Measurements from ENCODE around the gene RHOB.
A peak's percentile ranks its signal among the peaks of the same experiment; 100 is the strongest.
"Not testable (repeated sequence)": the region's sequence is repeated elsewhere in the genome, so short reads cannot be mapped to it uniquely, and the experiment has no call there.

Gene RHOB

DNA sequence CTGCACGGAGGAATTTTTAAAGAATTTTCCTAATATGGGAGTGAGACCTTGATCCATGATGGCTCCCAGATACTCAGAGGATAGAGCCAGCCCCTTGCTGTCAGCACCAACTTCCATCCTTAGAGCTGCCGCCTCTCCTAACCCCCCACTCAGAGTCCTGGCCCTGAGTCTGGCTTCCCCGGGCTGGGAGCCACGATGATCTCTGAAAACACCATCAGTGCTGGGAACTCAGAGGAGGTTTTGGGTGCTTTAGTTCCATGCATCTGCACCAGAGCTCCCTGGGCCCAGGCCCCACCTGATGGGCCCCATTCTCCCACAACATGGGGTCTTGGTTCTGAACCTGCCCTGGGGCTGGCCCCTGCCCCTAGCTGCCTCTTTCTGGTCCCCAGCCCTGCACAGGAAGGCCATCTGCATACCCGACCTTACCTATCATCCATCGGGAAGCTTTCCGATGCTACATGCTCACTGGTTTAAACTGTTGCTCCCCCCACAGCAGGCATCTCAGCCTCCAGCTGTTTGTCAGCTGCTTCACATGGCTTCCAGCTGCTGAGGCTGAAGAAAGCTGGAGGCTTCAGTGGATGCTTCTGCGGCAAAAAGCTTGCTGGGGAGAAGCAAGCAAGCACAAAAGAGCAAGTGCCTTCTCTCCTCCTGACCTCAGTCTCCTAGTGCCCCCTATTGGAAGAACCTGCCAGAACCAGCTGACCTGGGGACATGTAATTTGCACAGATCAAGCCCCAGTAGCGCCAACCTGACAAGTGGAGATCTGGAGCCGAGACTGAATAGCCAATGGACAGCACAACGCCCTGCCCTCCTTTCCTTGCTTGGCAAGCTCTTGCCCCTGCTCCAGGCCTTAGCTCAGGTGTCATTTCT is 24.2 kb upstream of the RHOB start:
- DNase-seq, result peak; percentile 48

DNA sequence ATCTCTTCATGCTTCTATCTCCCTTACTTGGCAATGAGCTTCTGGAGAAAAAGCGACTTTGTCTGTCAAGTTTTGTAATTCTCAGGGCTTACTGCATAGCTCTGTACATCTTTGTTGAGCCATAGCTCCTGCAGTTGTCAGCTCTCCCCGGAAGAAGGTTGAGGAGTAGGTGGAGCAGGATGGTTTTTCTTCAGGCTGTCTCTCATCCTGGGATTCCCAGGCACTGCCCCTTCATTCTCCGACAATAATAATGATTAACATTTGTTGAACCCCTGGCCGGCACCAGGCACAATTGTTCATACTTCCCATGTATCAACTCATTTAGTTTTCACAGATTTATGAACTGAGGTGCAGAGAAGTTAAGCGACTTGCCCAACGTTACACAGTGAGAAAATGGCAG is 23.5 kb upstream of the RHOB start:
- DNase-seq, result no peak

DNA sequence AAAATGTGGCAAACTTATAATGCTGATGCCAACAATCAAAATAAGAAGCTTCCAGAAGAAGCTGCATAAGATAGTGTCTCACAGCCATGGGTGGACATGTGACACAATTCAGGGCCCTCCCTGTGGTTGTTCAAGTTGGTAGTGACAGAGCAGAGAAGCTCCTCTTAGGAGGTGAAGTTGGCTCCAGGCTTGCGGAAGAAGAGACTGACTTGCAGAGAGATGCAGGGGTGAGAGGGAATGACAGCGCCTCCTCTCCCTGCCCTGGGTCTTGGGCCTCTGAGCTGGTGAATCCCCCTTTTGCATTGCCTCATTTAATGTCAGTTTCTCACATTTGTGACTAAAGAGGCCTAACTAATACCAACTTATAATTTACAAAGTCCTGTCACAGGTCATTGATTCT is 23.0 kb upstream of the RHOB start:
- DNase-seq, result no peak

DNA sequence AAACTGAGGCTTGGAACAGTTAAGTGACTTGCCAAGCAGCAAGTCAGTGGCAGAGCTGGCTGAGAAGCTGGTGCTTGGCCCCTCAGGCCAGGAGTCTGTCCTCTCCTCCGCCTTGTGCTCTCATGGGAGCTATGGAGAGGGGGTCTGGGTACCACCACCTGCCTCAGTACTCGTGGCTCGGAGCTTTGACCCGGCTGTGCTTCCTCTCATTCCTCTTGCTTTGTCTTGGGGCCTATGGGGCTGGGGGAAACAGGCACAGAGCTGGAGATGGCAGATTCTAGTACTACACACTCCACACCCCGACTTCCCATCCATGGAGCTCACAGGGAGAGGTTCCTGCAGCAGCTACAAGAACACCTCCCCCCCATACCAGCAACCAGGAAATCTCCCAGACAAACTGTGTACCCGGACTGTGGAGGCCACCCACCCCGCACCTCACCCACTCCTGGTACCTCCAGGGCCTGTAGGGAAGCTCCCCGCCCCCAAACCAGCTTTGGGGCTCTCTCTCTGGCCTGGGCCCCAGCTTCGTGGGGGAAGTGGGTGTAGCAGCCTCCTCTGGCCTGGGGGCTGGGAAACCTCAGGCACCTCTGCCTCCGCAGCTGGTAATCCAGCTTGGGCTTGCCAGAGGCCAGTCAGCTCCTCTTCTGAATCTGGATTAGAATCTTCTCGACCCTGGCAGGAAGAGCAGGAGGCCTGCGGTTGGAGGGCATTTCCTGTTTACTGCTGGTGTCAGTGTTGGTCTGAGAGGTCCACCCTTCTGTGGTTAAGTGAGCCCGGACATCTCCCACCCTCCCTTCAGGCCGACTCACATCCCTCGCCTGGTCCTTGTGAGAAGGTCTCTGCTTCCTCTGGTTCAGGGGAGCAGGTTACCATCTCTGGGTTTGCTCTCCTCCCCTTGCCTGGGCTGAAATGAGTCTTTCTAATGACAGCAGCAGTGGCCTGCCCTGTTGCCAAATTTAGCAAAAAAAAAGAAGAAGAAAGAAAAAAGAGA is 22.3 kb upstream of the RHOB start:
- DNase-seq, result peak; percentile 60

DNA sequence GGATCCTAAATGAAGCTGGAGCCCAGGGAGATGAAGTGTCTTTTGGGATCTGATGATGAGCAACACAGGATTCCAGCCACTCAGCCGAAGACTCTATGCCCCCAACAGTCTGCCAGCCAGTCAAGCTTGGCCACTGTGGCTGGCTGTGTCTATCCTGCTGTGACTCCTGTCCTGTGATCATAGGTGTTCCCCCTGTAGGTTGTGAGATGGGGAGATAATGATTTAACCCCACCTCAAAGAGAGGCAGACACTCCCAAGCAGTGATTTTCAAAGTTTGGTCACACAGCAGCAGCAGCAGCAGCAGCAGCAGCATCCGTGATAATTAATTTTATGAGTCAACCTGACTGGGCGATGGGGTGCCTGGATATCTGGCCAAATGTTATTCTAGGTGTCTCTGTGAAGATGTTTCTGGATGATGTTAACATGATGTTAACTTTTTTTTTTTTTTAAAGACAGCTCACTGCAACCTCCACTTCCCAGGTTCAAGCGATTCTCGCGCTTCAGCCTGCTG is 21.4 kb upstream of the RHOB start:
- DNase-seq, result no peak

DNA sequence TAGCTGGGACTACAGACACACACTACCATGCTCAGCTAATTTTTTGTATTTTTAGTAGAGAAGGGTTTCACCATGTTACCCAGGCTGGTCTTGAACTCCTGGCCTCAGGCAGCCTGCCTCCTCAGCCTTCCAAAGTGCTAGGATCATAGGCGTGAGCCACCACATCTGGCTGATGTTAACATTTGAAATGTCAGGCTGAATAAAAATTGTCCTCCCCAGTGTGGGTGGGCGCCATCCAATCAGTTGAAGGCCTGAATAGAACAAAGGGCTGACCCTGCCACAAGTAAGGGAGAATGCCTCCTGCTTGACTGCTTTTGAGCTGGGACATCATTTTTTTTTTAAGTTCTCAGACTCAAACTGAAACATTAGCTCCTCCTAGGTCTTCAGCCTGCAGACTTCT is 21.0 kb upstream of the RHOB start:
- DNase-seq, result no peak

DNA sequence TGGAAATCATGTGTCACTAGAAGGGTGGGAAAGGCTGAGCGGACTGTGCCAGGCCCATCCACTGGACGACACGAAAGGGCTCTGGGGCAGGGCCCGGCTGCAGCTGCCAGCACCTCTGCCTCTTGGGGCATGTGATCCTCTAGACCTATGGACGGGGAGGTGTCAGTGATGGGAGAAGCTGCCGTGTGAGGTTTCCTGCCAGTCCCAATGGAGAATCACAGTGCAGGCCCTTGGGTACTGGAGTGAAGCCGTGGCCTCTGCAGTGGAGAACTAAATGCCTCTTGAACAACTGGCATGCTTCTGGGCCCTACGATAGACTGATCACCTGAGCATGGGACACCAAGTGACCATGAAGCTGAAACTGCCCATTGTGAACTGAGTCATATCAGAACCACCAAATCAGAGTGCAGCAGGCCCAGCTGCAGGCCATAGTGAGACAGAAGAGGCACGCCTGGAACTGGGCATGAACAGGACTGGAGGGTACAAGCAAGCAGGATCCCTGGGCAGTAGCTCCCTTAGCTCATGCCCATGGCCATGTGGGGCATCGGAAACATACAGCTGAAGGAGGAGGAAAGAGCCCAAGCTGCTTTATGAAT is 18.8 kb upstream of the RHOB start:
- no peak for DNase-seq

DNA sequence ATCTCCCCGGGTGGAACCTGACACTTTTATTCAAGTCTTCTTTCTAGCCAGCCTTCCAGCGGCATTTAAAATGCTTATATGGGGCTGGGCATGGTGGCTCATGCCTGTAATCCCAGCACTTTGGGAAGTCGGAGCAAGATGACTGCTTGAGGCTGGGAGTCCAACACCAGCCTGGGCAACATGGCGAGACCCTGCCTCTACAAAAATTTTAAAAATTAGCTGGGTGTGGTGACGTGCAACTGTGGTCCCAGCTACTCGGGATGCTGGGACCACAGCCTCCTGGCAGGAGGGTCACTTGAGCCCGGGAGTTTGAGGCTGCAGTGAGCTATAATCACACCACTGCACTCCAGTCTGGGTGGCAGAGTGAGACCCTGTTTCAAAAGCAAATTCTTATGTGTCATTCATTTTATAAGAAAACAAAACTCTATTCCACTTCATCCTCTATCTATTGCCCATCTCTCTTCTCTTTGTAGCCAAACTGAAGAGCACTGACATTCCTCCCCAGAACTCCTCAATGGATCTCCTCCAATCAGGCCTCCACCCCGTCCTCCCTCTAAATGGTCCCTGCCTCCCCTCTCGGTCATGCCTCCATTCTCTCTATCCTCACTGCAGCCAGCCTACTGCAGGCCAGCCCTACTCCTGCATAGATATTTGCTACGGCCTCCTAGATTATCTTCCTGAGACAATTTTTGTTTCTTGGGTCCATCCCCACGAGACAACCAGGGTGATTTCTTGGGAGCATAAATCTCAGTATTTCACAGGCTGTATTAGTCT is 18.0 kb upstream of the RHOB start:
- DNase-seq, result no peak

DNA sequence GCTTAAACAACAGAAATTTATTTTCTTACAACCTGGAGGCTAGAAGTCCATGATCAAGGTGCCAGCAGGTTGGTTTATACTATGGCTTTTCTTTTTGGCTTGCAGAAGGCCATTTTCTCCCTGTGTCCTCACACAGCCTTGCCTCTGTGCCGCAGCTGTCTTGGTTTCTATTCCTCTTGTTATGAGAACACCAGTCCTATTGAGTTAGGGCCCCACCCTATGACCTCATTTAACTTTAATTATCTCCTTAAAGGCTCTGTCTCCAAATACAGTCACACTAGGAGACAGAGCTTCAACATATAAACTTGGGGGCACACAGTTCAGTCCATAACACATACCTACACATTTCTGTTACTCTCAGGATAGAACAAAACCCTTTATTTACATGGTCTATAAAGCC is 17.3 kb upstream of the RHOB start:
- no peak for DNase-seq

DNA sequence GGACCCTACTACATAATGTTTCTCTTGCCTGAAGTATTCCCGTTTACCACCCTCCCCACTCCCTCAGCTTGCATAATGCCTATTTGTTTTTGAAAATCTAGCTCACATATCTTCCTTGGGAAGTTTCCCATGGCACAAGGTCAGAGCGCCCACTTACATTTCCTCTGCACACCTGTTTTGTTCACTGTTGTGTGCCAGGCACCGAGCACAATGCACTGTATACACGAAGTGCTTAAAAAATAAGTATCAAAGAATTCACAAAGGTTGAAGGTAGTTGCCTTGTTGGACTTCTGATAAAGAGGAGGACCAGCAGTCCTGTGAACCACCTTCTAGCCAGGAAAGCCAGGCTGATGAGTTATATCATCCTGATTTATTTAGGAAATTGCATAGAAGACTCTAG is 16.8 kb upstream of the RHOB start:
- DNase-seq, result no peak

DNA sequence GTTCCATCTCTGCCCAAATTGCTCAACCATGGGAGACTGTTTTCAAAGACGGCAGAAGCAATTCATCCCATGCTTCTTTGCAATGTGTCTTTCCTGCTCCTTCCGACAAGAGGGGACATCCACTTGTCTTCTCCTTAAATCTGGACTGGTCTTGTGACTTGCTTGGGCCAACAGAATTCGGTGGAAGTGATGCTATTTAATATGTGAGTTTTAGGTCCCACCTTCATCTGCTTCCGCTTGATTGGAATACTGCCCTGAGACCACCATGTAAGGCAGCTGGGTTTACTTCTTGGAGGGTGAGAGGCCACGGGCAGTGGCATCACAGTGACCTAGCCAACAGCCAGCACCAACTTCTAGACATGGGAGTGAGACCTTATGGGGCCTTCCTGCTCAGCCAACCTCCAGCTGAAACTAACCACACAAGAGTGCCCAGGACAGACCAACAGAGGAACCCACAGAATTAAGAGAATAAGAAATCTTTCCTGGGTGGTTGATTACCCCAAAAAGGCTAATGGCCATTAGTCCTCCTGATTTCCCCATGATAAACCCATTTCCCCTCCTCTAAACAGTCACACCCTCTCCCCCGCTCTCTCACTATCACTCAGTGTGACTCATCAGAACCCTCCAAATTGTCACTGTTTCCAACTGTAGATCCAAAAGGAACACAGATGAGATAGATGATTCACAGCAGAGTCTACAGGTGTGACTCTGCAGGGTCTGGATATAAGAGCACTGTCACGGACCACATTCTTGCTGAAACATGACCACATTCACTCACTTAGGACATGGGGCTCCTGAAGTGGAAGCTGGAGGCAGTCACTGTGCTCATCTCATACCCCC is 16.2 kb upstream of the RHOB start:
- DNase-seq, result peak; percentile 84

DNA sequence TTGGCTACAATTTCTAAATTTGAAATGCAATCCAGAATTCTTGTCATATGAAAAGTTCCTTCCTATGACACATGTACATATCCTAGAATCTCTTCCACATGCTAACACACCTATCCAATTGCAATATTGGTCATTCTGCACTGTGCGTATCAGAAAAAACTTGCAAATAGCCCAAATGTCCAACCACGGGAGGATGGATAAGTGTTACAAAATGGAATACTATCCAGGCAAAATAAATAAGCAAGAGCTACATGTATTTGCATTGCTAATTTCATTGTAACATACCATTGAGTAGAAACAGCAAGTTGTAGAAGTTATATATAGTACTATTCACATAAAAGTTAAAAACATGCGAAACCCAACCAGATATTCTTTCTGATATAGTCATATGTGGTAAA is 15.6 kb upstream of the RHOB start:
- no peak for DNase-seq

DNA sequence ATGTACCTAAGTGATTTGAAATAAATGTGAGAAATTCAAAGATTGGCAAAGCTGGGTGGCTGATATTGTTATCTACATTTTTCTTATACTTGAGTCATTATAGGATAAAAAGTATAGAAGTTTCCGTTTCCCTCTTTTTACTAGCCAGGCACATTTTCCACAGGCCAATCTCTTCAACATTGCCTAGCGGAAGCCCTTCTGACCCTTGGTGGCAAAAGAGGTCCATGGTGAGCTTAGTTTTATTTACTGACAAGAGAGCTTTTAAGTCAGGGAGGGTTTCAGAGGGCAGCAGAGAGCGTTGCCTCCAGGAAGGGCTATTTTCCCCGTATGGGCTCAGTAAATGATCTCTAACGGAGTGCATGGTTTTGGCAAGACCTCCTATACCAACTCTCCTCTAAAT is 15.1 kb upstream of the RHOB start:
- no peak for DNase-seq

DNA sequence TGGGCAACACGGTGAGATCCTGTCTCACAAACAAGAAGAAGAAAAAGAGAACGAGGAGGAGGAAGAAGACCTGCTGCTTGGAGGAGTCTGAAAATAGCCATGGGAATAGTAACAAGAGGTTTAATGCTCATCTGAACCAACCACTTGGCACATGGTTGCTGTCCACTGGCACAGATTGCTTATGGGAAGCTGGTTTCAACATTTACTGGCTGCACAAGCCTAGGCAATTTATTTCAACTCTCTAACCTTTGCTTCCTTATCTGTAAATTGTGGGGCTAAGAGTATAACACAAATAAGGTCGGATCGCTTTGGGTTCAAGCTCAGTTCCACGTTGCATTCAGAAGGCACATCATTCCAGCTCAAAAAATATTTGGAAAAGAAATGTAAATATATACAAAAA is 14.2 kb upstream of the RHOB start:
- DNase-seq, result no peak

DNA sequence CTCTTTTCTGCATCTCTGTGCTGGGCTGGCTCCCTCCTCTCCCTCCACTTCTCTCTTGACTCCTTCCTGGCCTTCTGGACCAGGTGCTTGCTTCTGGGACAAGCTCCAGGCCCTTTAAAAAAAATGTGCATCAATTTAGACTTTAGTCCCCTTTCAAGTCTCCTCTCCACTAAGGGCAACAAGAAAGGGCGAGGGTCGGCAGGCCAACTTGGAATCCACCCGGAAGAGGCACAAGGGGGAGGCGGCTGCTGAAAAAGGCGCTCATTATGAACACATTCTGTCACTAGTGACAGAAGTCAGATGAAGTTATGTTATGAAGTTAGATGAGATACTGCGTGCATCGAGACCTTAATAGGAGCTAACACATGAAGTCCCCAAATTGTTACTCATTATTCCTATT is 13.6 kb upstream of the RHOB start:
- no peak for DNase-seq

DNA sequence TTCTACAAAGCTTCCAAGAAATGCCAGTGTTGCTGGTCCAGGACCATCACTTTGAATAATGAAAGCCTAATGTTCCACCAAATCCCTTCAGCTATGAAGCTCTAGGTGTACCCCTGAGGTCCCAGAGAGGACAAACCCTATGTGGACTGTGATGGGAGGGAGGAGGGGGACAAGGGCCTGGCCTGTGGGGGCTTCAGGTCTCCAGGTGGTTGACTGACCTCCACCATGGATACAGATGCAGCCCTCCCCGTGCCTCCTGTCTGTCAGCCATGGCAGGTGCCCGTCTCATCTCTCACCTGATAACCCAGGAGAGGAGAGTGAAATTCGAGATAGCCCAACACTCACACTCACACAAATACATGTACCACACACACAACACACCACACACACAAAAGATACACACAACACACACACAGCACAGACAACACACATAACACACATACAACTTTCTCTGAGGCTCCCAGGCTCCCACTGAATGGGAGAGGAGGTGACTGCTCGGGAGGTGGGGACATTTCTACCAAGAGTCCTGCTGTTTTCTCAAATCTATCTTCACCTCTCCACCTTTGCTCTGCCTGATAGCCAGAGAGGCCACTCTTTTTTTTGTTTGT is 12.8 kb upstream of the RHOB start:
- DNase-seq, result no peak

DNA sequence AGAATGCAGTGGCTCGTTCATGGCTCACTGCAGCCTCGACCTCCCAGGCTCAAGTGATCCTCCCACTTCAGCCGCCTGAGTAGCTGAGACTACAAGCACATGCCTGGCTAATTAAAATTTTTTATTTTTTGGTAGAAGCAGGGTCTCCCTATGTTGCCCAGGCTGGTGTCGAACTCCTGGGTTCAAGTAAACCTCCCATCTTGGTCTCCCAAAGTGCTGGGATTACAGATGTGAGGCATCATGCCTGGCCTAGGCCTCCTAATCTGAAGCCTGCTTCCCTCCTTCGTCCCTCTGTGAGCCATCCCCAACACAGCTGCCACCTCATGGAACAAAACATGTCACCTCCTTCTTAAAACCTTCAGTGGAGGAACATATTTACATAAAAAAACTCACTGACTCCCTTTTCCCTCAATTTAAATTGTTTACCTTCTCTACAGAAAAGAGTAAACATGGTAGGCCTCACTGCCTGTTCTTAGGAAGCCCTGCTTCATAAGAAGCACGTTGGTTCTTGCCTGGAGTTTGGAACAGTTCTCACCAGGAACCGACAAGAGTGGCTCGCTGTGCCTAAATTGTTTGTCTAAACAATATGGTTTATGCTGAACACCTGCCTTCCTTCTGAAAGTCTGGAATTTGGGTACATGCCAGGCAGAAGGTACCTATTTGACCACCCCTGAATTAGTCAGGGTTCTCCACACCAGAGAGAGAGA is 12.1 kb upstream of the RHOB start:
- DNase-seq, result no peak

DNA sequence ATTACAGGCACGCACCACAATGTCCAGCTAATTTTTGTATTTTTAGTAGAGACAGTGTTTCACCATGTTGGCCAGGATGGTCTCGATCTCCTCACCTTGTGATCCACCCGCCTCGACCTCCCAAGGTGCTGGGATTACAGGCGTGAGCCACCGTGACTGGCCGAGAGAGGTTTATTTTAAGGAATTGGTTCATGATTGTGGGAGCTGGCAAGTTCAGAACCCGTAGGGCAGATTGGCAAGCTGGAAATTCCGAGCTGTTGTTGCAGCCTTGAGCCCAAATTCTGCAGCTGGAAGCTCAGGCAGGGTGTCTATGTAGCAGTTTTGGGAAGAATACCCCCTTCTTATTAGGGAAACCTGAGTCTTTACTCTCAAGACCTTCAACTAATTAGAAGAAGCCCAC is 11.4 kb upstream of the RHOB start:
- not testable (repeated sequence) for DNase-seq

DNA sequence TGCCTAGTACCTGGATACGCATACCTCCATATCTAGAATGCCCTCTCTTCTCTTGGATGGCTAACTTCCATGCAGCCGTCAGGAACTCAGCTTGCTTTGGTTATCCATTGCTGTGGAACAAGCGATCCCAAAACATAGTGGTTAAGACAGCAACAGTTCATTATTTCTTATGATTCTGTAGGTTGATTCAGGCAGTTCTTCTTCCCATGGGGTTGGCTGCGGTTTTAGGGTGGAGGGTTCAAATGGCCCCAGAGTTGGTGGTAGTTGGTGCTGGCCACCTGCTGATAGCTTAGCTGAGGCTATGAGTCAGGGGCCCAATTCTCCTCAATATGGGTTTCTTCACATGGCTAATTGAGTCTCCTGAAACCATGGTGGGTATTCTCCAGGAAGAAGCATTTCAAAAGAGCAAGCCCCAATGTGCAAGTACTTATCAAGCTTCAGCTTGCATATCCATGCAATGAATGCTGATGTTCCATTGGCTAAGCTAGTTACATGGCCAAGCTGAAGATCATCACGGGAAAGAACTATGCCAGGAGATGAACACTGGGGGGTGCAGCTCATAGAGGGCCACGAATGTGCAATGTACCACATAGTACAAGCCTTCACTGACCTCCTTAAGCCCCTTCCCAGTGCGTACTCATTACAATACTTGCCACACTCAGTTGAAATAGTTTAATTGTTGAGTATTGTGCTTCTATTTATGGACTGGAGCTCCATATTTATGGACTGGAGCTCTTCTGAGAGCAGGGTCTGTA is 10.0 kb upstream of the RHOB start:
- DNase-seq, result no peak

Measured in activated CD4-positive, alpha-beta T cell treated with anti-CD3 and anti-CD28 coated beads, Interleukin-10, Interleukin-2, amounts not matched to agents 100 ng/mL and 50 ng/mL, durations not matched to agents 16 hours and 8 hours (primary cell).